CD4-positive, alpha-beta T cell treated with Interferon gamma for 1 hour (primary cell): Measurements from ENCODE around the gene NEMP1.

Source experiments
- DNase-seq: peaks from one replicate; pipeline ENCODE4 v3.0.0-alpha.2; 2020

The NEMP1 gene

DNA sequence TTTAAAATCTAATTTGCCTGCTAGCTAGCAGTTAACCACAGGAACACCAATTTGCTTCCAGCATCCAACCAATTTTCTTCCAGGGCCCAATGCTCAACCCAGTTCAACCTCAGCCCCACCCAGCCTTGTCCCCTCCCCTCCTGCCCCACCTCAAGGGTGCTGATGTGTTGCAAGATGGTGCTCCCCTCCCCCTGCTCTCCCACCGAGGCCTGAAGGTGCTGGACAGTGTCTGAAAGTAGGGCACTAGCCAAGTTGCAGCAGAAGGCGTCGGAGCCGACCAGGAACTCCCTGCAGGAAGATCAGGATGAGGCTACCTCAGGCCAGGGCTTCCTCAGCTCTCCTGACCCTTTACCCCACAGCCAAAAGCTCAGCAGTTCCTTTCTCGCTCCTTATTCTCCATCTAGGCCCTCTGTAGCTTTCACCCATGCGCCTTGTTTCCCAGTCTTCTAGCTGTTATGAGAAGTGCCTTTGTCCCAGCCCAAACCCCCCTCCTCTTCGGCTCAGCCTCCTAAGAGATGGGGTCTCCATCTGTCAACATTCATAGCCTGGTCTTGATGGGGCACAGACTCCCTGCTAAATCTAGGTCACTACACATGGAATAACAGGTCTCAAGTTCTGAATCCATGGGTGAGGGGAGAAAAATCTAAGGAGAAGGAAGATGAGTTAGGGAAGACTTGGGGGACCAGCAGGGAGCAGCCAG, 29.0 kb upstream of the NEMP1 start:
- DNase-seq = no peak

- no peak for DNase-seq
Measured at GRCh38 chr12:57106021-57106708, 27.6 kb upstream of the NEMP1 start.

DNA sequence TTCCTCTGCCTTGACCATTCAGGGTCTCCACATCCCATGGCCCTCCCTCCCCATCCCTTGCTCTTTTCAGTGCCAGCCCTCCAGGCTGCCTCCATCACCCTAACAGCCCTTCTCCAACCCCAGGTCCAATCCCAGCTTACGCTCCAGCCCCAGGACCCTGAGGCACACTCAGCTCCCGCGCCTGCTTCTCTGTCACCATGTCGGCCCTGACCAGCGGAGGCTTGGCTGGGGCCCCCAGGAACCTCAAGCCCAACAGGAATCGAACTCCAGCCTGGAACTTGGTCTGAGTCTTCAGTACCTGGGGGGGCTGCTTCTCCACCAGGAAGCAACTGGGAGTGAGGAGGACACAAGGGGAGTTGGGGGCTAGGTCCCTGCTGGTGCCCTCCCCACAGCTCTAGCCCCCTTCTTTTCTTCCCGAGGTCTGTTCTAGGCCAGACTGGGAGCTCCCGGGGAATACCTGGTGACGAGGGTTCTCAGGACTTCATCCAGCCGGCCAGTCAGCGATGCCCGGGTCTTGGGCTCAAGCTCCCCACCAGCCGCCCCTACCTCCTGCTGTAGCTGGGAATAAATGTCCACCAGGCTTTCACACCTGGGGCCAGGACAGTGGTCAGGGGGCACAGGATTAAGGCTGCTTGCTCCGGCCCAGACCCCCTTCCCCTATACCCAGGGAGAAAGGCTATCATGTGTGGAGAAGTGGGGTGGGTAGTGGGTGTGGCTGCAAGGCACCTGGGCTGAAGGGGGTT, 26.6 kb upstream of the NEMP1 start:
- no peak for DNase-seq

DNA sequence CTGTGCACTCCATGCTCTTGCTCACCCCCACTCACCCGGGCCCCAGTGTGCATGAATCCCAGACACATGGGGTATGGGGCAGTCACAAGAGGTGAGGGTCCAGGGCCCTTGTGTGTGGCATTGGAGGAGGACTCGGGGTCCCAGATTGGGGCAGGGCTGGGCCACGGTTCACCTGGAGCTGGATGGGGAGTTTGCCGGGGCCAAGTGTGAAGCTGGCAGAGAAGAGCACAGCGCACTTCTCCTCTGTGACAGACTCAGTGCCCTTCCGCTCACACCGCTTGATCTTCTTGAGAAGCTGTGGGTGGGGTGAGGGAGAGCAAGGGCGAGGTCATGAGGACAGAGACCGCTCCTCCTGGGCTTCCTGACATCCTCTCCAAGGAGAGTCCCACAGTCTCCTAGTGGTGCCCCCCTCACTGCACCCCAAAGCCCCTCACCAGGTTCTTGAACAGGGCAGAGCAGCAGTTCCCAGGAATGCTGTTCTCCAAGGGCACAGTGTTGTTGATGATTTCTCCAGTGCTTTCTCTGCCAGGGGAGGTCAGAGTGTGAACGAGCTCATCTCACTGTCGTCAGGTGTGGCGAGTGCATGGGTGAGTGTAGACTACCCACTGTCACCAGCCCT, 25.8 kb upstream of the NEMP1 start:
- no peak for DNase-seq

- DNase-seq = no peak
Measured at GRCh38 chr12:57103856-57104255, 25.3 kb upstream of the NEMP1 start.

- no peak for DNase-seq
Measured at GRCh38 chr12:57101892-57102695, 23.5 kb upstream of the NEMP1 start.

DNA sequence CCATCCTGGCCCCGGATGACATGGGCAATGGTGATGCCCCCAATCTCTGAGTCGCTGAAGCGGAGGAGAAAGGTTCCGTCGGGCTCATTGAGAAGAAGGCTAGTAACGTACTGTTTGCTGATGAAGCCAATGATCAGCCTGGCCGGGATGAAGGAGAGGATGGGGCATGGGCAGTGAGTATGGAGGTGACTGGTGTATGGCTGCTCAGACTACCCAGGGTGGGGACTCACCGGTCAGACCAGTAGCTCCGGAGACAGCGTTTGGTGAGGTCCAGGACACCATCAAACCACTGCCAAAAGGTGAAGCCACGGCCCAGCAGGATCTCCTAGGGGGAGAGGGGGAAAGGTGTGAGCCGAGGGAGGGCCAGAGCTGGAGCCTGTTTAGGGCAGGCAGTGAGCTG, 21.2 kb upstream of the NEMP1 start:
- no peak for DNase-seq

DNA sequence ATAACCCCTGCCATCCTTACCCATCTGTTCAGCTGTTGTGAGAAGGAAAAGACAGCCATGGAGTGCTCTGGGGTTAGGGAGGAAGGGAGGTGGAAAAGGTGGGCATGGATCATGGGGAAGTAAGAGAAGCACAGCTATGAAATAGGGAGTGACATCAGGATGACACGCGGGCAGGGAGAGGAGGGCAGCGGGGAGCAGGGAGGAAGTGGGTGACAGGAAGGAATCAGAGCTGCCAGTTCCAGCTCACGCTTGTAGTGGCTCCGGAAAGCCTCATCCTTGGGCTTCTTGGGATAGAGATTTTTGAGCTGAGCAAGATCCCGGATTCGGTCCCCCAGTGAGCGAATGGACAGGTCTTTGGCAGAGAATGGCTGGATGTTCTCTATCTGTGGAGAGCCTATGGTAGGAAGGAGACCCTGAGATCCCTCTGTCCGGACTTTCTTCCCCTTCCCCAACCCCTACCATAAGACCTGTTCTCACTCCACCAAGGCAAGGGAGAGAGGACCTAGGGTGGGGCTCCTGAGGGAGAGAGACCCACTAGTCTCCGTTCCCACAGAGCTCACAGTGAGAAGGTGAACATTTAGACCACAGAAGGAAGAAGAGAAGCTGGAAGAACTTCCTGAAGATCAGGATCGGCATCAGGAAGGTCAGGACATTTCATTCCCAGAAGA, 20.6 kb upstream of the NEMP1 start:
- DNase-seq = no peak

GRCh38 chr12:57098546-57098945, 20.0 kb upstream of the NEMP1 start:
- DNase-seq = no peak

GRCh38 chr12:57097554-57097835, 18.9 kb upstream of the NEMP1 start:
- no peak for DNase-seq

GRCh38 chr12:57096748-57097553, 18.4 kb upstream of the NEMP1 start:
- no peak for DNase-seq

- DNase-seq = no peak
Measured at GRCh38 chr12:57096099-57096572, 17.5 kb upstream of the NEMP1 start.

DNA sequence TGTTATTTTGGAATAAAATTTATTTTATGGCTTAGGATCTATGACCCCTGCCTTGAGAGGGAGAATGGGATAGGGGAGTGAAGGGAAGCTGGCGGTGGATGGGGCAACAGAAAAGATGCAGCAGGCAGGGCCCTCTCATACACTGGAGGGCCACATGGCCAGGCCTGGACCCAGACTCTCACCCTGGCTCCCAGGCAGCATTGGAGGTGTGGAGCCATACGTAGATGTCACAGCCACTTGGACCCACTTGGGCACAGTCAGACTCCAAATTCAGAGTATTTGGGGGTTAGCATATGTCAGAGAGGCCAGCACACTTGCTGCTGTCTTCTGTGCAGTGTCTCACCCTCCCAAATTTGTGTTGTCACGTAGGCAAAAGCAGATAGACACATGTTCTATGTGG, 16.8 kb upstream of the NEMP1 start:
- DNase-seq = no peak

GRCh38 chr12:57094208-57095160, 15.9 kb upstream of the NEMP1 start:
- DNase-seq = no peak

DNA sequence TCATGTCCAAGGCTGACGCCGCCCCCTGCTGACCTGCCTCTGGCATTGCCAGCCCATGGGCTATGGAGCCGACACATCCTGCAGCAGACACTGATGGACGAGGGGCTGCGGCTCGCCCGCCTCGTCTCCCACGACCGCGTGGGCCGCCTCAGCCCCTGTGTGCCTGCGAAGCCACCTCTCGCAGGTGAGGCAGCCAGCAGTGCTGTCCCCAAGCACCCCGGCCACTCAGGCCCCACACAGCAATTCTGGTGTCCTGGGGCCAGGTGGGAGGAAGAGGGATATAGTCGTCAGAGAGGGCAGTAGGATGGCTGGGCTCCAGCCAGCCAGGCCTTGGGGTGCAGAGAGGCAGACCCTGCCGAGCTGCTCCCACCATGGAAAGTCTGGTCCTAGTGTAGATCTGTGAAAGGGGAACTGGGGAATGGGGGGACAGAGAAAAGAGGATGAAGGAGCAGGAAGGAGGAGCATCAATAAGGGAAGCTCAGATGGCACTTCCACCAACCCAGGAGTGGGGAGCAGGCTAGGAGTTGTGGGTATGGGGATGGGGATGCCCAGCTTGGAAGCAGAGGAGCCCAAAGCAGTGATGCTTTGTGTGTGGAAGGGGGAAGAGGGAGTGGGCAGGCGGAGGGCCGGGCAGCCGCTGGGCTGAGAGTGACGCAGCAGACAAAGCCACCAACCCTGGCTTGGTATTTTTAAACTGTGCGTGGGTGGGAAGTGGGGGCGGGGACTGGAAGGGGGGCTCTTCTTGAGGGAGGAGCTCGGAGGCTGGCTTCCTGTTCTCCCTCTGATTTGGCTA, 15.0 kb upstream of the NEMP1 start:
- DNase-seq = peak; percentile 63

- DNase-seq = no peak
Measured at GRCh38 chr12:57092876-57093414, 14.4 kb upstream of the NEMP1 start.

GRCh38 chr12:57092529-57092862, 13.9 kb upstream of the NEMP1 start:
- no peak for DNase-seq

DNA sequence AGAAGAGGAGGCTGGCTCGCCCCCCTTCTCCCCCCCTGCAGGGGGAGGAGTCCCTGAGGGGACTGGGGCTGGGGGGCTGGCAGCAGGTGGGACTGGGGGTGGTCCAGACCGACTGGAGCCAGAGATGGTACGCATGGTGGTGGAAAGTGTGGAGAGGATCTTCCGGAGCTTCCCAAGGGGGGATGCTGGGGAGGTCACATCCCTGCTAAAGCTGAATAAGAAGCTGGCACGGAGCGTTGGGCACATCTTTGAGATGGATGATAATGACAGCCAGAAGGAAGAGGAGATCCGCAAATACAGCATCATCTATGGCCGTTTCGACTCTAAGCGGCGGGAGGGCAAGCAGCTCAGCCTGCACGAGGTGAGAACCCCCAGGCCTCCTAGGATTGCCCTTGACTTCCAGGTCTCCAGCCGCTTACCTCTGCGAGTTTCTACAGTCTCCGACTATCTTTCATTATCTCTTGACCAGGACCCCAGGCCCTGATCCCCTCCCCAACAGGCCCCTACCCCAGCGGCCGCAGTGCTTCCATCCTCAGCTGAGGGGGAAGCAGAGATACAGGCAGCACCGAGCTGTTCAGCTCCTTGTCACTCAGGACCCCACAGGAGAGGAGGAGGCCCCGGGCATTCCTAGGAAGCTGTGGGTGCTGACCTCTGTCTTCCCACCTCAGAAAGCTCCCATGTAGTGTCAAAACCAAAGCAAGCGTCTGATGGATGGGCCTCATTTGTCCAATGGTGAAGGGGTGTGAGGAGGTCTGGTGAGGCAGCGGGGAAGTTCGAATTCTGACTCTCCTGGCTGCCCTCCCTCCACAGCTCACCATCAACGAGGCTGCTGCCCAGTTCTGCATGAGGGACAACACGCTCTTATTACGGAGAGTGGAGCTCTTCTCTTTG, 13.3 kb upstream of the NEMP1 start:
- DNase-seq = no peak
